Liver (tissue), 9 donors: ENCODE data around the gene ZIC2. TPM values are rescaled to one million over a fixed set of nuclear protein-coding genes. Genes with fewer than 3 reads are reported as not detected.

Experiments
- DNase-seq: peaks from one replicate; pipeline ENCODE4 v3.0.0-alpha.2; 2017; ENCODE audit warnings: low spot score
- H3K27ac ChIP-seq, 2 donors: one replicate each; pipeline ENCODE4 v1.7.0; 2013; ENCODE audit warnings: inconsistent platforms in 2 of 2, low read length in 2 of 2, control low read depth in 1 of 2, low read depth in 1 of 2, mild to moderate bottlenecking in 1 of 2
- H3K27me3 ChIP-seq, 4 donors: one replicate each; pipeline versions ENCODE4 v1.6.1 to v1.7.0; 2013; ENCODE audit warnings: low read length in 3 of 4, inconsistent platforms in 1 of 4, mild to moderate bottlenecking in 1 of 4, moderate library complexity in 1 of 4; ENCODE audit not compliant: control insufficient read depth in 4 of 4, insufficient read depth in 4 of 4
- H3K36me3 ChIP-seq, 4 donors: one replicate each; pipeline versions ENCODE4 v1.6.1 to v1.7.0; 2013; ENCODE audit warnings: low read length in 3 of 4, mild to moderate bottlenecking in 3 of 4, low read depth in 1 of 4, moderate library complexity in 1 of 4; ENCODE audit not compliant: control insufficient read depth in 4 of 4, insufficient read depth in 3 of 4
- H3K4me1 ChIP-seq, 4 donors: one replicate each; pipeline versions ENCODE4 v1.6.1 to v1.7.0; 2013; ENCODE audit warnings: low read length in 3 of 4, mild to moderate bottlenecking in 3 of 4, moderate library complexity in 1 of 4; ENCODE audit not compliant: control insufficient read depth in 4 of 4, insufficient read depth in 4 of 4
- H3K4me3 ChIP-seq, 3 donors: one replicate each; pipeline versions ENCODE4 v1.6.1 to v1.7.0; 2013; ENCODE audit warnings: low read length in 3 of 3, control low read depth in 1 of 3, low read depth in 1 of 3, mild to moderate bottlenecking in 1 of 3
- H3K9ac ChIP-seq, 2 donors: one replicate each; pipeline ENCODE4 v1.7.0; 2013; ENCODE audit warnings: low read length in 2 of 2, mild to moderate bottlenecking in 2 of 2, moderate library complexity in 2 of 2, control low read depth in 1 of 2, low read depth in 1 of 2
- H3K9me3 ChIP-seq, 4 donors: one replicate each; pipeline versions ENCODE4 v1.6.1 to v1.7.0; 2013; ENCODE audit warnings: low read length in 3 of 4; ENCODE audit not compliant: control insufficient read depth in 4 of 4
- ATF3 ChIP-seq: IDR thresholded peaks from 2 replicates; pipeline ENCODE4 v1.6.1; 2016; ENCODE audit warnings: antibody characterized with exemption
- CTCF ChIP-seq: fragments of 150-350 bp; IDR thresholded peaks from 2 replicates; pipeline ENCODE4 v1.5.1; 2017; ENCODE audit warnings: improper control_type of control experiment, low read depth, low read length; ENCODE audit not compliant: missing input control
- EGR1 ChIP-seq, 2 donors: IDR thresholded peaks; 2 replicates each; pipeline ENCODE4 v1.6.1; 2016 to 2018; ENCODE audit warnings: antibody characterized with exemption in 2 of 2, low read depth in 2 of 2
- FOXA1 ChIP-seq: IDR thresholded peaks from 2 replicates; pipeline ENCODE4 v1.6.1; 2016; ENCODE audit warnings: antibody characterized with exemption
- GABPA ChIP-seq, 2 donors: IDR thresholded peaks in 1 of 2; conservative IDR thresholded peaks in 1 of 2; 2 replicates each; pipeline ENCODE4 v1.6.1; 2016; ENCODE audit warnings: antibody characterized with exemption in 2 of 2, mild to moderate bottlenecking in 1 of 2, moderate library complexity in 1 of 2
- HNF4A ChIP-seq, 2 donors: conservative IDR thresholded peaks; 2 replicates each; pipeline ENCODE4 v1.6.1; 2016; ENCODE audit warnings: antibody characterized with exemption in 2 of 2, mild to moderate bottlenecking in 2 of 2
- HNF4G ChIP-seq: IDR thresholded peaks from 2 replicates; pipeline ENCODE4 v1.6.1; 2016; ENCODE audit warnings: antibody characterized with exemption
- JUND ChIP-seq, 2 donors: IDR thresholded peaks; 2 replicates each; pipeline ENCODE4 v1.6.1; 2016; ENCODE audit warnings: antibody characterized with exemption in 2 of 2
- MAX ChIP-seq: IDR thresholded peaks from 2 replicates; pipeline ENCODE4 v1.6.1; 2016; ENCODE audit warnings: antibody characterized with exemption
- NR2F2 ChIP-seq: IDR thresholded peaks from 2 replicates; pipeline ENCODE4 v1.6.1; 2016; ENCODE audit warnings: antibody characterized with exemption
- RAD21 ChIP-seq, 2 donors: IDR thresholded peaks; 2 replicates each; pipeline ENCODE4 v1.6.1; 2016; ENCODE audit warnings: antibody characterized with exemption in 2 of 2, mild to moderate bottlenecking in 2 of 2
- REST ChIP-seq: IDR thresholded peaks from 2 replicates; pipeline ENCODE4 v1.6.1; 2016; ENCODE audit warnings: antibody characterized with exemption, mild to moderate bottlenecking
- RXRA ChIP-seq, 2 donors: IDR thresholded peaks; 2 replicates each; pipeline ENCODE4 v1.6.1; 2017 to 2018; ENCODE audit warnings: antibody characterized with exemption in 2 of 2, mild to moderate bottlenecking in 1 of 2
- SP1 ChIP-seq: IDR thresholded peaks from 2 replicates; pipeline ENCODE4 v1.6.1; 2018; ENCODE audit warnings: antibody characterized with exemption, mild to moderate bottlenecking
- TAF1 ChIP-seq: conservative IDR thresholded peaks from 2 replicates; pipeline ENCODE4 v1.6.1; 2016; ENCODE audit warnings: antibody characterized with exemption, mild to moderate bottlenecking
- YY1 ChIP-seq: IDR thresholded peaks from 2 replicates; pipeline ENCODE4 v1.6.1; 2016; ENCODE audit warnings: antibody characterized with exemption, mild to moderate bottlenecking
- WGBS: extraction: QIAGEN DNeasy Blood & Tissue Kit; methylation state at CpG from one replicate; pipeline ENCODE4 v1.1.7; 2013; 5-methylcytosine and 5-hydroxymethylcytosine counted together
- polyA plus RNA-seq, 2 donors: library from polyadenylated mRNA; stranded (reverse) in 1 of 2; unstranded in 1 of 2; fragments of 200-250 nt in 1 of 2; fragments of >200 nt in 1 of 2; fragmentation: Nextera tagmentation in 1 of 2; extraction: Ambion mirVana in 1 of 2; gene quantifications; one replicate each; pipeline versions ENCODE4 v1.2.1 to v1.2.3, GENCODE V29; 2013 to 2015
- total RNA-seq, 2 donors: library from RNA; depleted of rRNA; stranded (reverse); fragments of >200 nt; gene quantifications; one replicate each; pipeline ENCODE4 v1.2.3, GENCODE V29; 2014
- donor health status: healthy.
- donor health status: healthy.
- donor health status: healthy.
- donor health status: healthy.
- donor health status: healthy.

Gene ZIC2
- total and polyA plus RNA-seq, 4 donors, result not detected

- Histone ChIP-seq H3K36me3 (no peaks in the 10 kb centered on the region), H3K9me3 (peaks cover 0 to 16% (median 1%) of the 10 kb centered on the region in 4 donors), H3K9ac (no peak overlapping the region), H3K4me1 (peaks cover 0 to 29% (median 14%) of the 10 kb centered on the region in 4 donors), H3K27me3 (peaks cover 18 to 54% (median 33%) of the 10 kb centered on the region in 4 donors), H3K27ac (no peak overlapping the region), H3K4me3 (no peak overlapping the region)
- 14% methylated on average over 18 of the region's 18 CpGs for WGBS
- DNase-seq, result no peak
- TF ChIP-seq REST (no peak), RXRA (IDR thresholded peaks at IDR 0.05) (no peak), EGR1 (IDR thresholded peaks at IDR 0.05; ENCODE audit: low read depth in 2 of 2) (no peak), JUND (IDR thresholded peaks at IDR 0.05) (no peak), CTCF (no peak), TAF1 (no peak), YY1 (no peak), ATF3 (no peak), MAX (no peak), HNF4A (conservative IDR thresholded peaks at IDR 0.05) (no peak), HNF4G (no peak), SP1 (no peak), RAD21 (IDR thresholded peaks at IDR 0.05) (no peak)
These were observed 9.3 kb upstream of the ZIC2 start for GRCh38 chr13:99972190-99972731.

GRCh38 chr13:99973163-99973807 is 8.3 kb upstream of the ZIC2 start:
- DNase-seq, result no peak
- Histone ChIP-seq H3K36me3 (no peaks in the 10 kb centered on the region), H3K4me3 (no peak overlapping the region), H3K9me3 (peaks cover 0 to 16% (median 1%) of the 10 kb centered on the region in 4 donors), H3K27me3 (peaks cover 23 to 52% (median 36%) of the 10 kb centered on the region in 4 donors), H3K27ac (no peak overlapping the region), H3K4me1 (peaks cover 0 to 29% (median 15%) of the 10 kb centered on the region in 4 donors), H3K9ac (no peak overlapping the region)
- 18% methylated on average over 11 of the region's 11 CpGs for WGBS
- no peak for TF ChIP-seq SP1
- no peak for TF ChIP-seq EGR1 (IDR thresholded peaks at IDR 0.05; ENCODE audit: low read depth in 2 of 2)
- no peak for TF ChIP-seq JUND (IDR thresholded peaks at IDR 0.05)
- TF ChIP-seq GABPA (IDR thresholded peaks at IDR 0.05 in 1 of 2, conservative IDR thresholded peaks at IDR 0.05 in 1 of 2), result no peak
- no peak for TF ChIP-seq HNF4A (conservative IDR thresholded peaks at IDR 0.05)
- TF ChIP-seq RAD21 (IDR thresholded peaks at IDR 0.05), result no peak
- no peak for TF ChIP-seq REST
- no peak for TF ChIP-seq TAF1
- TF ChIP-seq CTCF, result no peak
- no peak for TF ChIP-seq FOXA1
- no peak for TF ChIP-seq RXRA (IDR thresholded peaks at IDR 0.05)
- TF ChIP-seq MAX, result no peak
- TF ChIP-seq ATF3, result no peak
- no peak for TF ChIP-seq NR2F2
